WTC11 (cell line): ENCODE measurements around the gene MTNR1A. TPM values are rescaled to one million over a fixed set of nuclear protein-coding genes. Genes with fewer than 3 reads are reported as not detected.

Experiments
- ATAC-seq: fragments of 200-7000 bp; cut with Tn5 transposase; 2 replicates; pipeline ENCODE4 v1.10.0; 2021; ENCODE audit warnings: mild to moderate bottlenecking, moderate library complexity
- CTCF ChIA-PET: fragments of 300-600 bp; sonication (Branson Sonifier 250); formaldehyde crosslinking; loops from one replicate; lab custom pipeline; 2021; ENCODE audit warnings: antibody characterized with exemption; lab: Charles Lee
- POLR2A ChIA-PET: fragments of 350-600 bp; sonication (Branson Sonifier 250); formaldehyde crosslinking; loops from one replicate; lab custom pipeline; 2021; ENCODE audit warnings: antibody characterized with exemption; lab: Charles Lee
- DNase-seq: peaks from one replicate; pipeline ENCODE4 v3.0.0; 2021; ENCODE audit warnings: low spot score
- H3K27ac Mint-ChIP-seq: 2 replicates; pipeline ENCODE4 v1.8.0; 2021; ENCODE audit warnings: mixed read lengths
- H3K27me3 Mint-ChIP-seq: 2 replicates; pipeline ENCODE4 v1.8.0; 2021; ENCODE audit warnings: low read depth, mild to moderate bottlenecking, moderate library complexity, mixed read lengths
- H3K36me3 Mint-ChIP-seq: 2 replicates; pipeline ENCODE4 v1.8.0; 2021; ENCODE audit warnings: mixed read lengths
- H3K4me1 Mint-ChIP-seq: 2 replicates; pipeline ENCODE4 v1.8.0; 2022; ENCODE audit warnings: mixed read lengths
- H3K4me3 Mint-ChIP-seq: 2 replicates; pipeline ENCODE4 v1.8.0; 2021; ENCODE audit warnings: mild to moderate bottlenecking, moderate library complexity, mixed read lengths
- H3K9me3 Mint-ChIP-seq: 2 replicates; pipeline ENCODE4 v1.8.0; 2021; ENCODE audit warnings: mixed read lengths
- ESRRA ChIP-seq: sonication (generic); formaldehyde crosslinking; IDR thresholded peaks from 2 replicates; pipeline ENCODE4 v1.8.1; 2022; ENCODE audit warnings: mild to moderate bottlenecking, missing genetic modification reagents, borderline replicate concordance
- GTF2I ChIP-seq: fragments of 250-450 bp; sonication (Bioruptor Pico); conservative IDR thresholded peaks from 2 replicates; pipeline ENCODE4 v1.4.0; 2021; ENCODE audit warnings: mild to moderate bottlenecking
- IRF2 ChIP-seq: sonication (generic); formaldehyde crosslinking; IDR thresholded peaks from 2 replicates; pipeline ENCODE4 v1.8.0; 2022; ENCODE audit warnings: low read depth, missing genetic modification reagents, borderline replicate concordance
- NFE2L1 ChIP-seq: sonication (generic); formaldehyde crosslinking; IDR thresholded peaks from 2 replicates; pipeline ENCODE4 v1.8.1; 2023; ENCODE audit warnings: missing genetic modification reagents
- NFYB ChIP-seq: sonication (generic); formaldehyde crosslinking; conservative IDR thresholded peaks from 2 replicates; pipeline ENCODE4 v1.8.0; 2022; ENCODE audit warnings: low read depth, missing genetic modification reagents
- OVOL2 ChIP-seq: fragments of 250-450 bp; sonication (Bioruptor Pico); IDR thresholded peaks from 2 replicates; pipeline ENCODE4 v1.9.0; 2021; ENCODE audit warnings: mild to moderate bottlenecking, borderline replicate concordance
- RELA ChIP-seq: sonication (generic); formaldehyde crosslinking; IDR thresholded peaks from 2 replicates; pipeline ENCODE4 v1.8.1; 2022; ENCODE audit warnings: missing genetic modification reagents, mild to moderate bottlenecking, borderline replicate concordance
- SMAD3 ChIP-seq: sonication (generic); formaldehyde crosslinking; IDR thresholded peaks from 2 replicates; pipeline ENCODE4 v1.8.0; 2022; ENCODE audit warnings: missing genetic modification reagents, mild to moderate bottlenecking, borderline replicate concordance
- SOX15 ChIP-seq: fragments of 250-450 bp; sonication (Bioruptor Pico); IDR thresholded peaks from 2 replicates; pipeline ENCODE4 v1.9.0; 2021; ENCODE audit warnings: mild to moderate bottlenecking
- TCF7 ChIP-seq: sonication (generic); formaldehyde crosslinking; IDR thresholded peaks from 2 replicates; pipeline ENCODE4 v1.8.0; 2022; ENCODE audit warnings: mild to moderate bottlenecking, low read depth, missing genetic modification reagents, moderate library complexity
- TEAD1 ChIP-seq: sonication (generic); formaldehyde crosslinking; IDR thresholded peaks from 2 replicates; pipeline ENCODE4 v1.8.0; 2022; ENCODE audit warnings: mild to moderate bottlenecking, missing genetic modification reagents
- ZBTB21 ChIP-seq: sonication (generic); formaldehyde crosslinking; IDR thresholded peaks from 2 replicates; pipeline ENCODE4 v1.8.1; 2023; ENCODE audit warnings: mild to moderate bottlenecking, missing genetic modification reagents, borderline replicate concordance
- ZNF121 ChIP-seq: sonication (generic); formaldehyde crosslinking; IDR thresholded peaks from 2 replicates; pipeline ENCODE4 v1.8.0; 2023; ENCODE audit warnings: missing genetic modification reagents
- ZNF138 ChIP-seq: sonication (generic); formaldehyde crosslinking; conservative IDR thresholded peaks from 2 replicates; pipeline ENCODE4 v1.8.1; 2022; ENCODE audit warnings: mild to moderate bottlenecking, moderate library complexity, missing genetic modification reagents
- ZNF263 ChIP-seq: sonication (generic); formaldehyde crosslinking; IDR thresholded peaks from 2 replicates; pipeline ENCODE4 v1.8.1; 2022; ENCODE audit warnings: low read depth, mild to moderate bottlenecking, moderate library complexity, missing genetic modification reagents
- ZNF416 ChIP-seq: fragments of 250-450 bp; sonication (Bioruptor Pico); IDR thresholded peaks from 2 replicates; pipeline ENCODE4 v1.9.0; 2021; ENCODE audit warnings: mild to moderate bottlenecking, inconsistent platforms
- total RNA-seq: library from RNA; stranded (reverse); gene quantifications from 3 replicates; pipeline ENCODE4 v1.2.3, GENCODE V29; 2021
- TF ChIP-seq, protein P1 (sequence below): sonication (generic); formaldehyde crosslinking; IDR thresholded peaks from 2 replicates; pipeline ENCODE4 v1.8.1; 2022; ENCODE audit warnings: mild to moderate bottlenecking, moderate library complexity, missing genetic modification reagents
- TF ChIP-seq, protein P2 (sequence below): fragments of 250-450 bp; sonication (Bioruptor Pico); IDR thresholded peaks from 2 replicates; pipeline ENCODE4 v1.9.0; 2021; ENCODE audit warnings: mild to moderate bottlenecking, borderline replicate concordance
- TF ChIP-seq, protein P3 (sequence below): sonication (generic); formaldehyde crosslinking; conservative IDR thresholded peaks from 2 replicates; pipeline ENCODE4 v1.8.1; 2022; ENCODE audit warnings: mild to moderate bottlenecking, missing genetic modification reagents
- TF ChIP-seq, protein P4 (sequence below): sonication (generic); formaldehyde crosslinking; conservative IDR thresholded peaks from 2 replicates; pipeline ENCODE4 v1.8.1; 2023; ENCODE audit warnings: mild to moderate bottlenecking, low read depth, missing genetic modification reagents, moderate library complexity
- TF ChIP-seq, protein P5 (sequence below): sonication (generic); formaldehyde crosslinking; IDR thresholded peaks from 2 replicates; pipeline ENCODE4 v1.8.0; 2023; ENCODE audit warnings: missing genetic modification reagents
- TF ChIP-seq, protein P6 (sequence below): sonication (generic); formaldehyde crosslinking; IDR thresholded peaks from 2 replicates; pipeline ENCODE4 v1.8.1; 2023; ENCODE audit warnings: mild to moderate bottlenecking, missing genetic modification reagents, moderate library complexity

MTNR1A gene
- total RNA-seq, 1 experiment from 2014 or later: 1.0 TPM

DNA sequence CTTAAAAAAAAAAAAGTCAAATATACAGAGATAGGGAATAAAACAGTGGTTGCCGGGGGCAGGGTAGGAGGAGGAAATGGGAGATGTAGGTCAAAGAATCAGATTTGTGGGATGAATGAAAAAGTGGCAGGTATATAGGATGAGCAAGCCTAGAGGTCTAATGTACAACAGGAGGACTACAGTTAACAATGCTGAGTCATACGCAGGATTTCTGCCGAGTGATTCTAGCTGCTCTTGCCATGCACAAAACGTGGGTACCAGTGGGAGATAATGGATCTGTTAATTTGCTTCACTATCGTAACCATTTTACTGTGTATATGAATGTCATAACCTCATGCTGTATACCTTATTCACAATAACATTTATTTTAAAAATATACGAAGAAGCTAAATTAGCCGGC lies 10.7 kb upstream of the MTNR1A start (continued):
- TF ChIP-seq, protein P1, sequence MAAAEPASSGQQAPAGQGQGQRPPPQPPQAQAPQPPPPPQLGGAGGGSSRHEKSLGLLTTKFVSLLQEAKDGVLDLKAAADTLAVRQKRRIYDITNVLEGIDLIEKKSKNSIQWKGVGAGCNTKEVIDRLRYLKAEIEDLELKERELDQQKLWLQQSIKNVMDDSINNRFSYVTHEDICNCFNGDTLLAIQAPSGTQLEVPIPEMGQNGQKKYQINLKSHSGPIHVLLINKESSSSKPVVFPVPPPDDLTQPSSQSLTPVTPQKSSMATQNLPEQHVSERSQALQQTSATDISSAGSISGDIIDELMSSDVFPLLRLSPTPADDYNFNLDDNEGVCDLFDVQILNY: no peak
- TF ChIP-seq ZNF416 (CRISPR knock-in tag) (no peak), RELA (no peak), TEAD1 (CRISPR knock-in tag) (no peak), ZNF138 (no peak)
- TF ChIP-seq, protein P2, sequence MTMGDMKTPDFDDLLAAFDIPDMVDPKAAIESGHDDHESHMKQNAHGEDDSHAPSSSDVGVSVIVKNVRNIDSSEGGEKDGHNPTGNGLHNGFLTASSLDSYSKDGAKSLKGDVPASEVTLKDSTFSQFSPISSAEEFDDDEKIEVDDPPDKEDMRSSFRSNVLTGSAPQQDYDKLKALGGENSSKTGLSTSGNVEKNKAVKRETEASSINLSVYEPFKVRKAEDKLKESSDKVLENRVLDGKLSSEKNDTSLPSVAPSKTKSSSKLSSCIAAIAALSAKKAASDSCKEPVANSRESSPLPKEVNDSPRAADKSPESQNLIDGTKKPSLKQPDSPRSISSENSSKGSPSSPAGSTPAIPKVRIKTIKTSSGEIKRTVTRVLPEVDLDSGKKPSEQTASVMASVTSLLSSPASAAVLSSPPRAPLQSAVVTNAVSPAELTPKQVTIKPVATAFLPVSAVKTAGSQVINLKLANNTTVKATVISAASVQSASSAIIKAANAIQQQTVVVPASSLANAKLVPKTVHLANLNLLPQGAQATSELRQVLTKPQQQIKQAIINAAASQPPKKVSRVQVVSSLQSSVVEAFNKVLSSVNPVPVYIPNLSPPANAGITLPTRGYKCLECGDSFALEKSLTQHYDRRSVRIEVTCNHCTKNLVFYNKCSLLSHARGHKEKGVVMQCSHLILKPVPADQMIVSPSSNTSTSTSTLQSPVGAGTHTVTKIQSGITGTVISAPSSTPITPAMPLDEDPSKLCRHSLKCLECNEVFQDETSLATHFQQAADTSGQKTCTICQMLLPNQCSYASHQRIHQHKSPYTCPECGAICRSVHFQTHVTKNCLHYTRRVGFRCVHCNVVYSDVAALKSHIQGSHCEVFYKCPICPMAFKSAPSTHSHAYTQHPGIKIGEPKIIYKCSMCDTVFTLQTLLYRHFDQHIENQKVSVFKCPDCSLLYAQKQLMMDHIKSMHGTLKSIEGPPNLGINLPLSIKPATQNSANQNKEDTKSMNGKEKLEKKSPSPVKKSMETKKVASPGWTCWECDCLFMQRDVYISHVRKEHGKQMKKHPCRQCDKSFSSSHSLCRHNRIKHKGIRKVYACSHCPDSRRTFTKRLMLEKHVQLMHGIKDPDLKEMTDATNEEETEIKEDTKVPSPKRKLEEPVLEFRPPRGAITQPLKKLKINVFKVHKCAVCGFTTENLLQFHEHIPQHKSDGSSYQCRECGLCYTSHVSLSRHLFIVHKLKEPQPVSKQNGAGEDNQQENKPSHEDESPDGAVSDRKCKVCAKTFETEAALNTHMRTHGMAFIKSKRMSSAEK (CRISPR knock-in tag): no peak

DNA sequence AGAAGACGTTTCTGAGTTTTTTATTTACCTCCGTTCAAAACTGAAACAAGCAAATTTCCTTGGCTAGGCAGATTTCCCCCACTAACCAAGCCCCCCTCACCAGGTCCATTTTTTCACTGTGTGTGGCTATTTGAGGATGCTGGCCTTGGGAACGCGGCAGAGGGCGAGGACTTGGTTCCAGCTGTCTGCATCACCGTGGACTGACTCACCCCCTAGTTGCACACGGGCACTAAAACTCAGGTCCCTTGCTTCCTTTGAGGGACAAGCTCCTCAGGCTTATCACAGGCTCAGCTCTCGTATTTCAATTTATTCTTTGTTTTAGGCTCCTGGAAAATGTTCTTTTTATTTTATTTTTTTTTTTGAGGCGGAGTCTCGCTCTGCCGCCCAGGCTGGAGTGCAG lies 8.4 kb upstream of the MTNR1A start:
- Mint-ChIP-seq H3K27ac (no peak overlapping the region), H3K9me3 (peaks cover 10% of the 10 kb centered on the region), H3K4me3 (no peak overlapping the region), H3K27me3 (no peaks in the 10 kb centered on the region), H3K36me3 (no peaks in the 10 kb centered on the region), H3K4me1 (no peaks in the 10 kb centered on the region)
- ChIA-PET POLR2A (no interaction called here), CTCF (no interaction called here)
- TF ChIP-seq ZNF263 (CRISPR knock-in tag): no peak
- TF ChIP-seq NFYB (CRISPR knock-in tag): no peak
- TF ChIP-seq SOX15 (CRISPR knock-in tag): no peak
- DNase-seq (no peak), ATAC-seq (no peak)

DNA sequence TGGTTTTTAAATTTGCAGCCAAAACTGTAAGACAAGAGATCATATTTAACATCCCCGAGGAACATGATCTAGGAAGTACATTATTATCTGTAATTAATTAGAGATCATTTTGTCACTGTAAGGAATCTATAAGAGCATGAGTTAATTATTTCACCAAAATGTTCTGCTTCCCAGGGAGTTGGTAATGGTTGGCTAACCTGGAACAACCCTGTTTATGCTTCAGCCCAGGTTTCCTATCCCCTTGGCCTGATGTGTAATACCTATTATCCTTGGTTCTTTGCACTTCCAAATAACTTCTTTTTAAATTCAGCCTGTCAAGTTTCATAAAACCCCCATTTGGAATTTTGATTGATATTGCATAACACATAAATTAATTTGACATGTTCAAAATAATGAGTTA lies 6.4 kb upstream of the MTNR1A start:
- ChIA-PET POLR2A (no interaction called here), CTCF (no interaction called here)
- ATAC-seq: no peak
- Mint-ChIP-seq H3K27ac (no peak overlapping the region), H3K36me3 (no peaks in the 10 kb centered on the region), H3K9me3 (peaks cover 10% of the 10 kb centered on the region), H3K4me3 (no peak overlapping the region), H3K27me3 (no peaks in the 10 kb centered on the region), H3K4me1 (no peaks in the 10 kb centered on the region)
- no peak for DNase-seq
- no peak for TF ChIP-seq TCF7

DNA sequence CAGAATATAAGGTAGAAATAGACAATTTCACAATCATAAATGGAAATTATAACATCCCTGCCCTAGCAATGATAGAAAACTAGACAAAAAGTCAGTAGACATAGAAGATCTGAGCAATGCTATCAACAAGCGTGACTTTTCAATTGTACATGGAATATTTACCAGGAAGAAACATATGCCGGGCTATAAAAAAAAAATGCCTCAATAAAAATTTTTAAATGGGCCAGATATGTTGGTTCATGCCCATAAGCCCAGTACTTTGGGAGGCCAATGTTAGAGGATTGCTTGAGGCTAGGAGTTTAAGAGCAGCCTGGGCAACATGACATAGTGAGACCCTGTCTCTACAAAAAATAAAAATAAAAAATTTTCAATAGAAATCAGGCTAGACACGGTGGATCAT lies 5.3 kb upstream of the MTNR1A start:
- Mint-ChIP-seq H3K9me3 (peaks cover 10% of the 10 kb centered on the region), H3K36me3 (no peaks in the 10 kb centered on the region), H3K4me1 (peaks cover 2% of the 10 kb centered on the region; the same call in 1 of the 2 replicates), H3K27ac (no peak overlapping the region), H3K4me3 (no peak overlapping the region), H3K27me3 (peaks cover 4% of the 10 kb centered on the region; the same call in 1 of the 2 replicates)
- ChIA-PET POLR2A (no interaction called here), CTCF (no interaction called here)
- DNase-seq: no peak
- ATAC-seq: no peak
- no peak for TF ChIP-seq NFE2L1
- TF ChIP-seq, protein P3, sequence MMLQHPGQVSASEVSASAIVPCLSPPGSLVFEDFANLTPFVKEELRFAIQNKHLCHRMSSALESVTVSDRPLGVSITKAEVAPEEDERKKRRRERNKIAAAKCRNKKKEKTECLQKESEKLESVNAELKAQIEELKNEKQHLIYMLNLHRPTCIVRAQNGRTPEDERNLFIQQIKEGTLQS (CRISPR knock-in tag): no peak
- TF ChIP-seq, protein P4, sequence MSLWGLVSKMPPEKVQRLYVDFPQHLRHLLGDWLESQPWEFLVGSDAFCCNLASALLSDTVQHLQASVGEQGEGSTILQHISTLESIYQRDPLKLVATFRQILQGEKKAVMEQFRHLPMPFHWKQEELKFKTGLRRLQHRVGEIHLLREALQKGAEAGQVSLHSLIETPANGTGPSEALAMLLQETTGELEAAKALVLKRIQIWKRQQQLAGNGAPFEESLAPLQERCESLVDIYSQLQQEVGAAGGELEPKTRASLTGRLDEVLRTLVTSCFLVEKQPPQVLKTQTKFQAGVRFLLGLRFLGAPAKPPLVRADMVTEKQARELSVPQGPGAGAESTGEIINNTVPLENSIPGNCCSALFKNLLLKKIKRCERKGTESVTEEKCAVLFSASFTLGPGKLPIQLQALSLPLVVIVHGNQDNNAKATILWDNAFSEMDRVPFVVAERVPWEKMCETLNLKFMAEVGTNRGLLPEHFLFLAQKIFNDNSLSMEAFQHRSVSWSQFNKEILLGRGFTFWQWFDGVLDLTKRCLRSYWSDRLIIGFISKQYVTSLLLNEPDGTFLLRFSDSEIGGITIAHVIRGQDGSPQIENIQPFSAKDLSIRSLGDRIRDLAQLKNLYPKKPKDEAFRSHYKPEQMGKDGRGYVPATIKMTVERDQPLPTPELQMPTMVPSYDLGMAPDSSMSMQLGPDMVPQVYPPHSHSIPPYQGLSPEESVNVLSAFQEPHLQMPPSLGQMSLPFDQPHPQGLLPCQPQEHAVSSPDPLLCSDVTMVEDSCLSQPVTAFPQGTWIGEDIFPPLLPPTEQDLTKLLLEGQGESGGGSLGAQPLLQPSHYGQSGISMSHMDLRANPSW (CRISPR knock-in tag): no peak
- TF ChIP-seq, protein P5, sequence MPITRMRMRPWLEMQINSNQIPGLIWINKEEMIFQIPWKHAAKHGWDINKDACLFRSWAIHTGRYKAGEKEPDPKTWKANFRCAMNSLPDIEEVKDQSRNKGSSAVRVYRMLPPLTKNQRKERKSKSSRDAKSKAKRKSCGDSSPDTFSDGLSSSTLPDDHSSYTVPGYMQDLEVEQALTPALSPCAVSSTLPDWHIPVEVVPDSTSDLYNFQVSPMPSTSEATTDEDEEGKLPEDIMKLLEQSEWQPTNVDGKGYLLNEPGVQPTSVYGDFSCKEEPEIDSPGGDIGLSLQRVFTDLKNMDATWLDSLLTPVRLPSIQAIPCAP (CRISPR knock-in tag): no peak
- no peak for TF ChIP-seq ESRRA (CRISPR knock-in tag)
- TF ChIP-seq SMAD3 (CRISPR knock-in tag): no peak
- TF ChIP-seq TEAD1 (CRISPR knock-in tag): no peak
- no peak for TF ChIP-seq GTF2I
- no peak for TF ChIP-seq OVOL2 (CRISPR knock-in tag)
- TF ChIP-seq, protein P6, sequence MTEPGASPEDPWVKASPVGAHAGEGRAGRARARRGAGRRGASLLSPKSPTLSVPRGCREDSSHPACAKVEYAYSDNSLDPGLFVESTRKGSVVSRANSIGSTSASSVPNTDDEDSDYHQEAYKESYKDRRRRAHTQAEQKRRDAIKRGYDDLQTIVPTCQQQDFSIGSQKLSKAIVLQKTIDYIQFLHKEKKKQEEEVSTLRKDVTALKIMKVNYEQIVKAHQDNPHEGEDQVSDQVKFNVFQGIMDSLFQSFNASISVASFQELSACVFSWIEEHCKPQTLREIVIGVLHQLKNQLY (CRISPR knock-in tag): no peak
- TF ChIP-seq ZNF121: no peak
- no peak for TF ChIP-seq TCF7
- TF ChIP-seq IRF2 (CRISPR knock-in tag): no peak
- TF ChIP-seq ZBTB21 (CRISPR knock-in tag): no peak
